Activated T-cell treated with anti-CD3 and anti-CD28 coated beads for 48 hours (primary cell): Measurements from ENCODE around the gene MAFG.
A peak's percentile ranks its signal among the peaks of the same experiment; 100 is the strongest.
"Not testable (repeated sequence)": the region's sequence is repeated elsewhere in the genome, so short reads cannot be mapped to it uniquely, and the experiment has no call there.

Experiments used
- DNase-seq: peaks from one replicate; pipeline ENCODE4 v3.0.0-alpha.2; 2020; ENCODE audit warnings: low read depth

MAFG gene

GRCh38 chr17:81923302-81924260 is 4.0 kb downstream of the MAFG start:
- DNase-seq, result no peak

GRCh38 chr17:81922566-81923301 is 4.8 kb downstream of the MAFG start:
- DNase-seq, result no peak

GRCh38 chr17:81921996-81922565 is 5.5 kb downstream of the MAFG start:
- no peak for DNase-seq

GRCh38 chr17:81921537-81921862 is 6.0 kb downstream of the MAFG start:
- no peak for DNase-seq

GRCh38 chr17:81920612-81921536 is 6.7 kb downstream of the MAFG start:
- DNase-seq, result no peak

GRCh38 chr17:81918832-81919545 is 8.5 kb downstream of the MAFG start:
- DNase-seq, result no peak

- DNase-seq, result not testable (repeated sequence)
These were observed 9.2 kb downstream of the MAFG start for GRCh38 chr17:81918333-81918669.

- peak; percentile 79 for DNase-seq
These were observed 9.8 kb downstream of the MAFG start, which contains the start of gene SIRT7 for GRCh38 chr17:81917565-81918332. Gene SIRT7, minus strand, starts transcription at chr17:81918176. Its CDS starts 45 bp downstream, at chr17:81918131.

GRCh38 chr17:81916234-81917001 is 11.1 kb downstream of the MAFG start:
- no peak for DNase-seq

GRCh38 chr17:81915331-81915730 is 12.2 kb downstream of the MAFG start:
- DNase-seq, result no peak

- DNase-seq, result no peak
These were observed 13.3 kb downstream of the MAFG start for GRCh38 chr17:81914103-81914850.

GRCh38 chr17:81913394-81914102 is 14.0 kb downstream of the MAFG start:
- DNase-seq, result no peak

- DNase-seq, result no peak
These were observed 14.9 kb downstream of the MAFG start for GRCh38 chr17:81912441-81913309.

GRCh38 chr17:81911969-81912368 is 15.6 kb downstream of the MAFG start:
- DNase-seq, result no peak

- DNase-seq, result peak; percentile 92
These were observed 16.1 kb downstream of the MAFG start, which contains the start of gene PCYT2 for GRCh38 chr17:81911277-81911961. Gene PCYT2, minus strand, starts transcription at chr17:81911399. Its CDS starts 44 bp downstream, at chr17:81911355.

- DNase-seq, result no peak
These were observed 16.7 kb downstream of the MAFG start for GRCh38 chr17:81910840-81911276.
